ENCODE data around the gene PANK1. TPM values are rescaled to one million over a fixed set of nuclear protein-coding genes. Genes with fewer than 3 reads are reported as not detected.
"Not testable (repeated sequence)": the region's sequence is repeated elsewhere in the genome, so short reads cannot be mapped to it uniquely, and the experiment has no call there.

PANK1 gene
- total RNA-seq, 1 experiment from 2014 or later, result 10.7 TPM

DNA sequence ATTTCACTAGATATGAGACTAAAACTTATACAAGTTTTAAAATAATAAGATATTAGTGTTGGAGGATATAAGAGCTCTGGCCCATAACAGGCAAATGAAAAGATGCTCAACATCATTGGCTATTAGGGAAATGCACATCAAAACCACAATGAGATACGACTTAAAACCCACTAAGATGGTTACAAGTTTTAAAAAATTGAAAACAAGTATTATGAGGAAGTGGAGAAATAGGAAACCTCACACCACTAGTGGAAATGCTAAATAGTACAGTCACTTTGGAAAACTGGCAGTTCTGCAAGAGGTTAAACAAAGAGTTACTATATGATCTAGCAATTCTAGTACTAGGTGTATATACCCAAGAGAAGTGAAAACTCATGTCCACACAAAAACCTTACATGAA, 17.2 kb downstream of the PANK1 start:
- in situ Hi-C loops (cut with HindIII; ENCODE audit: low sequenced_read_pairs), result no loop called here
- DNase-seq (ENCODE audit: low spot score), result no peak

DNA sequence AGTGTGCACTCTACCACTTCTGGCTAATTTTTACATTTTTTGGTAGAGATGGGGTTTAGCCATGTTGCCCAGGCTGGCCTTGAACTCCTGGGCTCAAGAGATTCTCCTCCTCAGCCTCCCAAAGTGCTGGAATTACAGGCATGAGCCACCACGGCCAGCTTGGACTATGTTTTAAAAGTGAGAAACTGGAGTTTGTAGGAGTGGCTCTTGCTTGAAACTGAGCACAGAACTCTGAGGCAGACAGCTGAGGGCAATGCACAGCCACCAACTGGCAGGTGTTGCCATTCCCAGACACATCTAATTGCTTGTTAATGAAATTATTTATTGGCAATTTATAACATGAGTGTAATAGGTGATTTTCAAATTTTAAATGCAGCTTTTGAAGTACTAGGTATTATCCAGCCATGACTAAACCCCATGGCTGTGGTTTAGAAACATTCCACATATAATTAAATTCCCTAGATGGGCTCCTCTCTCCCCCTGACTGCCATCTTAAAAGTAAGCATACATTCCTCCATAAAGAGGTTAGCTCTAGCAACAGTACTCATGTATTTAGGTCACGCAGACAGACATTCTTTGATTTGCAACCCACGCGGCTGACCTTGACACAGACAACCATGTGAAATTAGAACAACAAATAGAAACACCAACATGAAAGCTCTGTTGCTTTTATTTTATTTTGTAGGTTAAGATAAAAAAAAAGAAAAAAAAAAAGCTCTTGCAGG, 19.8 kb downstream of the PANK1 start:
- in situ Hi-C loops (cut with HindIII; ENCODE audit: low sequenced_read_pairs), result no loop called here
- no peak for DNase-seq (ENCODE audit: low spot score)

DNA sequence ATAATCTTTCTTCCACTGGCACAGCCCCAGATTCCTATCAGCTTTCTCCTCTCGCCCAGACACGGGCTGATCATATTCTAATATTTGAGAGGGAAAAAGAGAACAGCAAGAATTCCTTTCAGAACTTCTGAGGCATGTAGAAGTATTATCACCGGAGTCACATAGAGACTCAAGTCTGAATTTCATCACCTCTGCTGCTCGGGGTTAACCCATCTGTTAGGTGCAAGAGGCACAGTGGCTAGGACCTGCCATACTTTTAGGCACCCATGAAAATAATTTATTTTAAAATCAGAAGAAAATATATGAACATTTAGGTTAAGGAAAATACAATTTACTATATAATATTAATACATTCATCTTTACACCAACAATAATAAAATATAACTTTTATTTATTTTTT, 21.0 kb downstream of the PANK1 start:
- in situ Hi-C loops (cut with HindIII; ENCODE audit: low sequenced_read_pairs), result no loop called here
- DNase-seq (ENCODE audit: low spot score), result no peak

DNA sequence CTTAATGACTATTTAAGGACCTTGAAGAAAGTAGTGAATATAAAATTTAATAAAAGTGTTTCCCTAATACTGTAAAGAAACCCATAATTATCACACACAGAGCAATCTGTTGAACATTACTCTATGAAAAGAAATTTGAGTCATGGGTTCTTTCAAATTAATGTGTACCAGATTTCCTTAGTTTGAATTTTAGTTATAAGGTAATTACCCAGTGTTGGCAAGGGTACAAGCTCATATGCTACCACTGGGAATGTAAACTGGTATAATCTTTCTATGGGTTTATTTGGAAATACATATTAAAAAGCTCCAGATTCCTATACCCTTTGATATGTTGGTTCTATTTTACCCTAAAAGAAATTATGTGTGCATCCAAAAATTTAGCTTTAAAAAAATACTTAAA, 22.9 kb downstream of the PANK1 start:
- in situ Hi-C loops (cut with HindIII; ENCODE audit: low sequenced_read_pairs), result no loop called here
- no peak for DNase-seq (ENCODE audit: low spot score)

DNA sequence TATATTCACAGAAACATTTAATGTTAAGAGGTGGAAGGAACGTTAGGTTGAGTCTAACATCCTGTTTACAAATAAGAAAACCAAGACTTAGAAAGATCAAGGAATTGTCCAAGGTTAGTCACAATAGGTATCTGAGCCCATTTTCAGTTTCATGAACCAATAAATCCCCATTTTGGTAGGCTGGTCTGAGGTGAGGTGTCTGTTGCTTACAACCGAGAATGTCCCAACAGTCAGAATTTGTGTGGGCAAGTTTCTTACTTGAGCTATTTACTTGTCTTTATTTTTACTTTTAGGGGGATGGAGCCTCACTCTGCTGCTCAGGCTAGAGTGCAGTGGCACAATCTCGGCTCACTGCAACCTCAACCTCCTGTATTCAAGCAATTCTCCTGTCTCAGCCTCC, 23.6 kb downstream of the PANK1 start:
- in situ Hi-C loops (cut with HindIII; ENCODE audit: low sequenced_read_pairs), result no loop called here
- no peak for DNase-seq (ENCODE audit: low spot score)

DNA sequence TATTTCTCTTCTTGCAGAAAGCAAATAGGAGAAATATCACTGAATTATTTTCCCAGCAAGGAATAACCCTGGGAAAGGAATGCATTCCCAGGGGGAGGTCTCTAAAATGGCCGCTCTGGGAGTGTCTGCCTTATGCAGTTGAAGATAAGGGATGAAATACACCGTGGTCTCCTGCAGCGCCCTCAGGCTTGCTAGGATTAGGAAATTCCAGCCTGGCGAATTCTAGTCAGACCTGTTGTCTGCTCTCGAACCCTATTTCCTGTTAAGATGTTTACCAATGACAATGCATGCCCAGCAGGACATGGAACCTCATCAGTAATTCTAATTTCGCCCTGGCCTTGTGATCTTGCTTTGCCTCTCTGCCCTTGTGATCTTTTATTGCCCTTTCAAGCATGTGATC, 24.7 kb downstream of the PANK1 start:
- DNase-seq (ENCODE audit: low spot score); in situ Hi-C loops (cut with HindIII; ENCODE audit: low sequenced_read_pairs): not testable (repeated sequence)

GRCh38 chr10:89615824-89616223, 29.2 kb downstream of the PANK1 start:
- DNase-seq (ENCODE audit: low spot score), result no peak
- in situ Hi-C loops (cut with HindIII; ENCODE audit: low sequenced_read_pairs), result no loop called here

DNA sequence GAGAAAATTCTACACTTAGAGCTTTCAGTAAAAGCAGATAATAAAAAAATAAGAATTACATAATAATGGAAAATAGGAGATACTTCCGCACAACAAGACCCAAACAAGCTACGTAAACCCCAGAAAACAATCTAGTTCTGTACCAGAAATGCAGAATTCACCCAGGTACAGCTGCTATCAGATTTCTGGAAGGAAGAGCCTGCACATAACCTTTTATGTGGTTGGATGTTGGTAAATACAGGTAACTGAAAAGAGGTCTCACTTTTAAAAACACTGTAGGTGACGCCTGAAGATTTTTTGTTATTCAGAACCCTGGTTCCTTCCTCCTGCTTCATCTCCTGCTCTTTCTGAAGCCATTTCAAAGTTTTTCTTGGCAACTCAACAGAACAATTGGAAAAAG, 29.9 kb downstream of the PANK1 start:
- in situ Hi-C loops (cut with HindIII; ENCODE audit: low sequenced_read_pairs), result no loop called here

GRCh38 chr10:89613582-89613981, 31.5 kb downstream of the PANK1 start:
- DNase-seq (ENCODE audit: low spot score), result no peak
- in situ Hi-C loops (cut with HindIII; ENCODE audit: low sequenced_read_pairs), result no loop called here

More for the DNA sequence above, 29.9 kb downstream of the PANK1 start:
- no peak for DNase-seq (ENCODE audit: low spot score)

DNA sequence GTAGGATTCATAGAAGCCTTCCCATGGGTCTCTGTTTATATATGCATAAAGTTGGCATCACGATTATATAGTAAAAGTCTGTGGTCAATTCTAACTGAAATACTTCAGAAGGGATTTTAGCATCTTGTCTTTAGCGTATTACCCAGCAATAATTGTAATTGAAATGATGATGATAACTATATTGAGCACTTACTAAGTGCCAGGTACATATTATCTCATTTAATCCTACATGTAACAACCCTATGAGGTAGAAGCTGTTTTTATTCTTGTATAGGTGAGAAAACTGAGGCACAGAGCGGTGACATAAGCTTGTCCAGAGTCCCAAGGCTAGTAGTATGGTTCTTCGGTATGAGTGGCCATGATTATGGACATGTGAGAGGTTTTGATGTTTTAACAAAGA, 33.8 kb downstream of the PANK1 start:
- DNase-seq (ENCODE audit: low spot score), result no peak
- in situ Hi-C loops (cut with HindIII; ENCODE audit: low sequenced_read_pairs), result no loop called here

- DNase-seq (ENCODE audit: low spot score), result no peak
- in situ Hi-C loops (cut with HindIII; ENCODE audit: low sequenced_read_pairs), result no loop called here
These were observed 35.2 kb downstream of the PANK1 start for GRCh38 chr10:89609833-89610346.

DNA sequence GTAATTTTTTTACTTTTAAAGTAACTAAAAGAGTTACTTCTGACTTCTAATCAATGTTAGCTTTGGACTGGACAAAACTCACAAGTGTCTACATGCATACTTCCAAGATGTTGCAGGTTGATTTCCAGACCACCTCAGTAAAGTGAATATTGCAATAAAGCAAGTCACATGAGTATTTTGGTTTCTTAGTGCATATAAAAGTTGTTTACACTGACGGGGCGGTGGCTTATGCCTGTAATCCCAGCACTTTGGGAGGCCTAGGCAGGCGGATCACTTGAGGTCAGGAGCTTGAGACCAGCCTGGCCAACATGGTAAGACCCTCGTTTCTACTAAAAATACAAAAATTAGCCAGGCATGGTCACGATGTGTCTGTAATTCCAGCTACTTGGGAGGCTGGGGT, 40.8 kb downstream of the PANK1 start:
- in situ Hi-C loops (cut with HindIII; ENCODE audit: low sequenced_read_pairs), result no loop called here
- no peak for DNase-seq (ENCODE audit: low spot score)

- no peak for DNase-seq (ENCODE audit: low spot score)
- in situ Hi-C loops (cut with HindIII; ENCODE audit: low sequenced_read_pairs), result no loop called here
These were observed 42.1 kb downstream of the PANK1 start for GRCh38 chr10:89602919-89603318.

- in situ Hi-C loops (cut with HindIII; ENCODE audit: low sequenced_read_pairs), result no loop called here
These were observed 43.2 kb downstream of the PANK1 start for GRCh38 chr10:89601728-89602361.

GRCh38 chr10:89600041-89600440, 45.0 kb downstream of the PANK1 start:
- no peak for DNase-seq (ENCODE audit: low spot score)
- in situ Hi-C loops (cut with HindIII; ENCODE audit: low sequenced_read_pairs), result no loop called here

More at GRCh38 chr10:89601728-89602361, 43.2 kb downstream of the PANK1 start:
- no peak for DNase-seq (ENCODE audit: low spot score)

- in situ Hi-C loops (cut with HindIII; ENCODE audit: low sequenced_read_pairs), result no loop called here
- no peak for DNase-seq (ENCODE audit: low spot score)
These were observed 52.0 kb downstream of the PANK1 start for GRCh38 chr10:89593043-89593442.

DNA sequence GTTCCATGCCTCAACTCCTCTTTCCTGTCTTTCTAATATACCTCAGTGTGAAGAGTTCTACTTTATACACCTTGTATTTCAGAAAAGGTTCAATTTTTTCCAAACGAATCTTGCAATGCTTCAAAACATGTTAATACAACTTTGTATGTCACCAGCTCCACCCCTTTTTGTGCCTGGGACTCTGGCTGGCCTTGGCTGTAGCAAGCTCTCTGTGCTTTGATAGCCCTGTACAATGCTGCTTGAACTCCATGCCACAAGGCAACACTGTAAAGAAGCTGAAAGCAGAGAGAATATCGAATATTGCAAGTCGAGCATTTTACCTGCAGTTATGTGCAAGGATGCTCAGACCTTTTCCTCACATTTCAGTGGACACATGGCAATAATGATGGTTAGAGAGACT, 52.5 kb downstream of the PANK1 start:
- in situ Hi-C loops (cut with HindIII; ENCODE audit: low sequenced_read_pairs), result no loop called here
- DNase-seq (ENCODE audit: low spot score), result no peak

GRCh38 chr10:89591796-89592271, 53.2 kb downstream of the PANK1 start:
- in situ Hi-C loops (cut with HindIII; ENCODE audit: low sequenced_read_pairs), result no loop called here
- DNase-seq (ENCODE audit: low spot score), result no peak

DNA sequence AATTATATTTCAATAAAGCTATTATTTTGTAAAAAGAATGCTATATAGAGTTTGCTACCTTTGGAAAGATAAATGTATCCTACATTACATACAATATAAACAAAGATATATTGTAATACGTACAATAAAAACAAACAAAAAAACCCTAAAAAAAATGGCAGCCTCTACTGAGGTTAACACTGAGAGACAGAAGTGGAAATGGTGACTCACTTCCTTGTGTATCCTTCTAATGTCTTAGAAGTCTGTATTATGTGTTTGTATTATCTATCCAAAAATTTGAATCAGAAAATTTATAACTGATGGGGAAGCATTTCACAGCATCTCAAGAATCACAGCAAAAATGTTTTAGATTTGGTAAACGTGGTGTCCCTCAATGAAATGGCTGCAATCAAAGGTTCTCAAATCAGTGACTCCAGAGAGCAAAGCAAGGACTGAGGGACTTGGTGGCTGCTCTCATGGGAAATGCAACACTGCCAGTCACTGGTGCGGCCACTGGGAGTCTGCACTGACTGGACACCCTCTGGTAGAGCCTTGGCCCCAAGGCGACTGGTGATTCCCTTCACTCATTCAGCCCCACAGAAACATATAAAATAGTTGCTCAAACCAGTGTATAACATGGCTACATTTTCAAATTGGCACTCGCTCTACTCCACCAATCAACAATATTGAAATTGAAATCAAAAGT, 53.8 kb downstream of the PANK1 start:
- DNase-seq (ENCODE audit: low spot score), result no peak
- in situ Hi-C loops (cut with HindIII; ENCODE audit: low sequenced_read_pairs), result no loop called here

DNA sequence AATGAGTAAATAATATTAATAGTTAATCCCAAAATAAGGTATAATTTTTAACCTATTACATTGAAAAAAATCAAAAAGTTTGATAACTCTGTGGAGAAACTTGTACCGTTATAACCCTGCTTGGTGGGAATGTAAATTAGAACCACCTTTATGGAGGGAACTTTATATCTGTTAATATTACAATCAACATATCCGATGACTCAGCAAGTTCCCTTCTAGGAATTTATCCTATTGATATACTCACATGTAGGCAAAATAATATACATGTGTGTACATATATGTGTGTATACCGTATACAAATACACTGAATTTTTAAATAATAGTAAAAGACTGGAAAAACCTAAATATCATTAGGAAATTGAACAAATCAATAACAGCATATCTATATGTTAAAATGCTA, 54.7 kb downstream of the PANK1 start:
- in situ Hi-C loops (cut with HindIII; ENCODE audit: low sequenced_read_pairs), result no loop called here

More for the DNA sequence above, 54.7 kb downstream of the PANK1 start:
- DNase-seq (ENCODE audit: low spot score), result no peak

All from G401 (cell line).